ENCODE measurements around the gene VARS1.
A peak's percentile ranks its signal among the peaks of the same experiment; 100 is the strongest.
"Not testable (repeated sequence)": the region's sequence is repeated elsewhere in the genome, so short reads cannot be mapped to it uniquely, and the experiment has no call there.

The VARS1 gene

DNA sequence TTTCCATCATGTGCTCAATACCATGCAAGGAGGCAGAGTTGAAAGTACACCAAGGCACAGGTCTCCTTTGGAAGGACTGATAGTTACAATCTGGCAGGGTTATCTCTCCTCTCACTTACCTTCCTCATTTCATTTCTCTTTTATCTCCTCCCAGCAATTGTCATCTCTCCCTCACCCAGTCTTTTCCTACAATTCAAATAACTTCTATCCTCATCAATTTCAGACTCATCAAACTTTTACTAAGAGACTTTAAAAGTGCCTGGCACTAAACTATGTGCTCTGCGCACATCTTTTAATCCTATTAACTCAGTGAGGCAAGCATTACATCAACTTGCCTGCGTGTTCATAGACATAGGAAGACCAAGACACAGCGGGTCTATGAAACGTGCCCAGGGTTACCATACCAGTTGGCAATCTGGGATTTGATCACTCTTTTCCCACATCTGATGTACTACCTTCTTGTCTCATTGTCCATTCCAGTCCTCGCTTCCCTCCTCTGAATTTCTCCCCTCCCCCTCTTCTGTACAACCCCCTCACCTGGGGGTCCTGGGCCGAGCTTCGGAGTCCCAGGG is 1.2 kb downstream of the VARS1 start:
- no peak for DNase-seq
- H3K4me1 Mint-ChIP-seq: peaks cover 48% of the 10 kb centered on the region
- peak overlapping the region; percentile 75 for H3K27ac Mint-ChIP-seq
- no peaks in the 10 kb centered on the region for H3K27me3 Mint-ChIP-seq (ENCODE audit: low read depth, poor library complexity)
- H3K9me3 Mint-ChIP-seq: no peaks in the 10 kb centered on the region
- H3K4me3 Mint-ChIP-seq: peak overlapping the region; percentile 98
- TF ChIP-seq, protein P1, sequence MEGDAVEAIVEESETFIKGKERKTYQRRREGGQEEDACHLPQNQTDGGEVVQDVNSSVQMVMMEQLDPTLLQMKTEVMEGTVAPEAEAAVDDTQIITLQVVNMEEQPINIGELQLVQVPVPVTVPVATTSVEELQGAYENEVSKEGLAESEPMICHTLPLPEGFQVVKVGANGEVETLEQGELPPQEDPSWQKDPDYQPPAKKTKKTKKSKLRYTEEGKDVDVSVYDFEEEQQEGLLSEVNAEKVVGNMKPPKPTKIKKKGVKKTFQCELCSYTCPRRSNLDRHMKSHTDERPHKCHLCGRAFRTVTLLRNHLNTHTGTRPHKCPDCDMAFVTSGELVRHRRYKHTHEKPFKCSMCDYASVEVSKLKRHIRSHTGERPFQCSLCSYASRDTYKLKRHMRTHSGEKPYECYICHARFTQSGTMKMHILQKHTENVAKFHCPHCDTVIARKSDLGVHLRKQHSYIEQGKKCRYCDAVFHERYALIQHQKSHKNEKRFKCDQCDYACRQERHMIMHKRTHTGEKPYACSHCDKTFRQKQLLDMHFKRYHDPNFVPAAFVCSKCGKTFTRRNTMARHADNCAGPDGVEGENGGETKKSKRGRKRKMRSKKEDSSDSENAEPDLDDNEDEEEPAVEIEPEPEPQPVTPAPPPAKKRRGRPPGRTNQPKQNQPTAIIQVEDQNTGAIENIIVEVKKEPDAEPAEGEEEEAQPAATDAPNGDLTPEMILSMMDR (IDR thresholded peaks at IDR 0.05): no peak
- H3K36me3 Mint-ChIP-seq (ENCODE audit: low read depth): peaks cover 37% of the 10 kb centered on the region

DNA sequence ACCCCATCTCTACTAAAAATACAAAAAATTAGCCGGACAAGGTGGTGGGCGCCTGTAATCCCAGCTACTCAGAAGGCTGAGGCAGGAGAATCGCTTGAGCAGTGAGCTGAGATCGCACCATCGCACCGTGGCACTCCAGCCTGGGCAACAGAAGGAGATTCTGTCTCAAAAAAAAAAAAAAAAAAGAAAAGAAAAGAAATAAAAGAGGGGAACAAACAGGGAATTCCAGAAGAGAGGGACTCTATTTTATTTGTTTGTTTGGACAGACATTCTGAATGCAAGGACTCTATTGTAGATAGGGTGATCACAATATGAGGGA is 1.7 kb downstream of the VARS1 start:
- not testable (repeated sequence) for DNase-seq; H3K27ac Mint-ChIP-seq; H3K27me3 Mint-ChIP-seq (ENCODE audit: low read depth, poor library complexity); H3K9me3 Mint-ChIP-seq
- Mint-ChIP-seq H3K36me3 (ENCODE audit: low read depth) (peaks cover 42% of the 10 kb centered on the region), H3K4me3 (peak overlapping the region; percentile 98), H3K4me1 (peaks cover 48% of the 10 kb centered on the region)

DNA sequence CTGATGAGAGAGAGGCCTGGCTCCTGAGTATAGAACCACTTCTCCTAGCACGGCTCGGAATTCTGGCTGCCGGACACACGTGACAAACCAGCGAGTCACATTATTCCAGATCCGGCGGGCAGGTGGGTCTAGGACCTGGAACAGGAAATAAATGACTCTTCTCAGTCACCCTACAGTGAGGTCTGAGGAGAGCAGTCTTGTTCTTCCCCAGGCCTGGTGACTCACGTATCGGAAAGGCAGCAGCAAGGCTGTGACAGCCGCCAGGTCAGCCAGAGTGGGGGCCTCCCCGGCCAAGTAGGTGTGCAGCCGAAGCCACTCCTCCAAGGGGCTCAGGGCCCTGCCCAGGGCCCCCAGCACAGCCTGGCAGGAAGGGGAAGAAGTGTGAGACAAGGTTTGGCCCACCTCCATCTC is 2.8 kb downstream of the VARS1 start:
- Mint-ChIP-seq H3K27me3 (ENCODE audit: low read depth, poor library complexity) (no peaks in the 10 kb centered on the region), H3K9me3 (no peaks in the 10 kb centered on the region), H3K4me3 (no peak overlapping the region), H3K36me3 (ENCODE audit: low read depth) (peaks cover 48% of the 10 kb centered on the region), H3K27ac (no peak overlapping the region), H3K4me1 (peaks cover 48% of the 10 kb centered on the region)
- TF ChIP-seq, protein P1 (IDR thresholded peaks at IDR 0.05): no peak
- no peak for DNase-seq

DNA sequence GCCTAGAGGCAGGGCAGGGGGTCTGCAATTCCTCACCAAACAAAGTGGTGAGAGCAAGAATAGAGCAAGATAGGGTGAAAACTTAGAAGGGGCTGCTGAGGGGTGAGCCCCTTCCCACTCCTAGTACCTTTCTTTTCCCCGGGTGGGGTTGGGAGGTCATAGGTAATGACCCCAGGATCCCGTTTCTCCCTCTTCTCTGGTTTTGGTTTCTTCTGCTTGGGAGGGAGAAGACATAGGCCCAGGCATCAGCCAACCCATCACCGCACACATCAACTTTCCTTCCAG is 3.5 kb downstream of the VARS1 start:
- DNase-seq: no peak
- Mint-ChIP-seq H3K4me1 (peaks cover 48% of the 10 kb centered on the region), H3K9me3 (no peaks in the 10 kb centered on the region), H3K27ac (peak overlapping the region; percentile 33), H3K27me3 (ENCODE audit: low read depth, poor library complexity) (no peaks in the 10 kb centered on the region), H3K4me3 (no peak overlapping the region), H3K36me3 (ENCODE audit: low read depth) (peaks cover 42% of the 10 kb centered on the region)
- TF ChIP-seq, protein P1 (IDR thresholded peaks at IDR 0.05): no peak

DNA sequence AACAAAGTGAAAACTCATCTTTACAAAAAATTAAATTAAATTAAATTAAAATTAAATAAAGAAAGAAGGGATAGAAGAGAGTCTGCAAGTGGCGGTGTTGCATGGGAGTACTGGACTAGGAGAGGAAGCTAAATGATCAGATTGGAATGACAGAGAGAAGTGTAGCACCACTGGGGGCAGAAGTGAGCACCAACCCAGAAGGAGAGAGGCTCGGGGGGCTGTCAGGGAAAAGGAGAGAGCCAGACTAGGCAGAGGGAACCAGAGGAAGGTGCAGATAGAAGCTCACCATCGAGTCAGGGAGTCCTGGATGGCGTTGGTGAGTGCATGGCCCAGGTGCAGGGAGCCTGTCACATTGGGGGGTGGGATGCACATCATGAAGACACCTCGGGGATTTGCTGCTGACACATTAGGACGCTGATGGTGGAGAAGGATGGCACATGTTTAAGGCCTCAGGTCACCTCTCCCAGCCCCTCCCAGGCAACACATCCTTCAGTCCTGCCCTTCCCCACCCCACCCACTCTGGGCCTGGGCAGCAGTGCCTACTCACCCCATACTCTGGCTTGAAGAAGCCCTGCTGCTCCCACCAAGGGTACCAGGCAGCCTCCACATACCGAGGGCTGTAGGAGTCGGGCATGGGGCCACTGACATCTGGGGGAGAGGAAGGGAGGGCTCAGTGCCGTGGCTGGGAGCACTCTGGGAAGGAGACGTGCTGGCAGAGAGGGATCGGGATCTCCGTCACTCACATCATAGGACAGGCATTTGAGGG is 4.0 kb downstream of the VARS1 start:
- DNase-seq: peak; percentile 78
- H3K4me3 Mint-ChIP-seq: peak overlapping the region; percentile 36

DNA sequence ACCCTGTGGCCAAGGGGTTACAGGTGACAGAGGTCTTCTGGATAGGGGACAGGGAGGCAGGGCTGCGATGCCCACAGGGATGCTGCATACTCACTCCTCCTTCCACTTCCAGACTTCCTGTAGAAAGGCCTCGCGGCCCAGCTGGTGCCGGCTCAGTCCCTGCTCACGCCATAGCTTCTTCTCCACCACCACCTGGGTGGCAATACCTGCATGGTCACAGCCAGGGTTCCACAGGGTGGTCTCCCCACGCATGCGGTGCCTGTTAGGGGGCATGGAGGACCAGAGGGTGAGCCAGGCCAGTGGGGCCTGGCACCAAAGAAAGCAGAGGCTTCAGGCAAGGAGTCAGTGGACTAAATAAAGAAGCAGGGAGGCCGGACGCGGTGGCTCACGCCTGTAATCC is 10.1 kb downstream of the VARS1 start:
- H3K4me3 Mint-ChIP-seq: no peak overlapping the region
- no peaks in the 10 kb centered on the region for H3K9me3 Mint-ChIP-seq
- H3K4me1 Mint-ChIP-seq: peaks cover under 1% of the 10 kb centered on the region
- no peaks in the 10 kb centered on the region for H3K27me3 Mint-ChIP-seq (ENCODE audit: low read depth, poor library complexity)
- peaks cover 53% of the 10 kb centered on the region for H3K36me3 Mint-ChIP-seq (ENCODE audit: low read depth)
- no peak overlapping the region for H3K27ac Mint-ChIP-seq
- TF ChIP-seq, protein P1 (IDR thresholded peaks at IDR 0.05): no peak
- DNase-seq: no peak

More for the DNA sequence above, 4.0 kb downstream of the VARS1 start:
- TF ChIP-seq, protein P1 (IDR thresholded peaks at IDR 0.05): peak; percentile 57
- Mint-ChIP-seq H3K4me1 (peaks cover 48% of the 10 kb centered on the region), H3K9me3 (no peaks in the 10 kb centered on the region), H3K36me3 (ENCODE audit: low read depth) (peaks cover 43% of the 10 kb centered on the region), H3K27me3 (ENCODE audit: low read depth, poor library complexity) (no peaks in the 10 kb centered on the region), H3K27ac (peak overlapping the region; percentile 66)
